SK-N-SH treated with all-trans-retinoic acid at 6 μM for 48 hours (cell line): ENCODE measurements around the gene KIRREL3.

Experiments
- ATAC-seq: fragments of 200-7000 bp; cut with Tn5 transposase; 3 replicates; pipeline ENCODE4 v1.9.1; 2020; ENCODE audit warnings: mild to moderate bottlenecking, moderate library complexity
- ARNTL ChIP-seq: fragments of 450-650 bp; formaldehyde crosslinking; IDR thresholded peaks from 2 replicates; pipeline ENCODE4 v1.5.0; 2020; ENCODE audit warnings: low read depth, mild to moderate bottlenecking, moderate library complexity, borderline replicate concordance
- BACH2 ChIP-seq: fragments of 250-450 bp; sonication (Bioruptor Pico); IDR thresholded peaks from 2 replicates; pipeline ENCODE4 v1.9.0; 2021; ENCODE audit warnings: mild to moderate bottlenecking, borderline replicate concordance
- CSDC2 ChIP-seq: fragments of 250-450 bp; sonication (Bioruptor Pico); IDR thresholded peaks from 2 replicates; pipeline ENCODE4 v1.5.0; 2020; ENCODE audit warnings: mild to moderate bottlenecking, moderate library complexity
- ESRRG ChIP-seq: fragments of 250-450 bp; sonication (Bioruptor Pico); IDR thresholded peaks from 2 replicates; pipeline ENCODE4 v1.6.1; 2021; ENCODE audit warnings: mild to moderate bottlenecking
- GLIS3 ChIP-seq: fragments of 250-450 bp; sonication (Bioruptor Pico); IDR thresholded peaks from 2 replicates; pipeline ENCODE4 v1.5.0; 2020; ENCODE audit warnings: mild to moderate bottlenecking, moderate library complexity
- ISL1 ChIP-seq: fragments of 250-450 bp; sonication (Bioruptor Pico); IDR thresholded peaks from 2 replicates; pipeline ENCODE4 v2.1.2; 2022; ENCODE audit warnings: mild to moderate bottlenecking, moderate library complexity
- PPARA ChIP-seq: fragments of 250-450 bp; sonication (Bioruptor Pico); IDR thresholded peaks from 2 replicates; pipeline ENCODE4 v1.5.0; 2020; ENCODE audit warnings: mild to moderate bottlenecking, borderline replicate concordance
- RARB ChIP-seq: fragments of 250-450 bp; sonication (Bioruptor Pico); IDR thresholded peaks from 2 replicates; pipeline ENCODE4 v1.8.0; 2021; ENCODE audit warnings: mild to moderate bottlenecking, moderate library complexity
- SNAI2 ChIP-seq: fragments of 250-450 bp; sonication (Bioruptor Pico); IDR thresholded peaks from 2 replicates; pipeline ENCODE4 v1.5.0; 2020; ENCODE audit warnings: mild to moderate bottlenecking, moderate library complexity
- TCF4 ChIP-seq: fragments of 250-450 bp; sonication (Bioruptor Pico); IDR thresholded peaks from 2 replicates; pipeline ENCODE4 v1.8.0; 2021; ENCODE audit warnings: mild to moderate bottlenecking, moderate library complexity, borderline replicate concordance
- TOX ChIP-seq: fragments of 250-450 bp; sonication (Bioruptor Pico); IDR thresholded peaks from 2 replicates; pipeline ENCODE4 v1.8.0; 2021; ENCODE audit warnings: mild to moderate bottlenecking, moderate library complexity, borderline replicate concordance
- ZC3H10 ChIP-seq: fragments of 250-450 bp; sonication (Bioruptor Pico); IDR thresholded peaks from 2 replicates; pipeline ENCODE4 v1.5.1; 2021; ENCODE audit warnings: mild to moderate bottlenecking, moderate library complexity
- ZFP30 ChIP-seq: fragments of 450-650 bp; formaldehyde crosslinking; IDR thresholded peaks from 2 replicates; pipeline ENCODE4 v1.5.0; 2022; ENCODE audit warnings: mild to moderate bottlenecking, moderate library complexity
- ZNF565 ChIP-seq: fragments of 450-650 bp; formaldehyde crosslinking; conservative IDR thresholded peaks from 2 replicates; pipeline ENCODE4 v1.5.0; 2020; ENCODE audit warnings: low read depth, mild to moderate bottlenecking, moderate library complexity
- ZNF8 ChIP-seq: fragments of 450-650 bp; formaldehyde crosslinking; IDR thresholded peaks from 2 replicates; pipeline ENCODE4 v1.5.0; 2020; ENCODE audit warnings: mild to moderate bottlenecking, moderate library complexity
- TF ChIP-seq, protein P1 (sequence below): fragments of 250-450 bp; sonication (Bioruptor Pico); IDR thresholded peaks from 2 replicates; pipeline ENCODE4 v1.8.0; 2020; ENCODE audit warnings: mild to moderate bottlenecking, moderate library complexity, borderline replicate concordance
- TF ChIP-seq, protein P2 (sequence below): fragments of 250-450 bp; sonication (Bioruptor Pico); IDR thresholded peaks from 2 replicates; pipeline ENCODE4 v1.5.0; 2020; ENCODE audit warnings: mild to moderate bottlenecking, moderate library complexity
- TF ChIP-seq, protein P3 (sequence below): fragments of 250-450 bp; sonication (Bioruptor Pico); IDR thresholded peaks from 2 replicates; pipeline ENCODE4 v1.5.1; 2021; ENCODE audit warnings: mild to moderate bottlenecking, moderate library complexity
- TF ChIP-seq, protein P4 (sequence below): fragments of 250-450 bp; sonication (Bioruptor Pico); IDR thresholded peaks from 2 replicates; pipeline ENCODE4 v1.5.1; 2020; ENCODE audit warnings: low read depth, mild to moderate bottlenecking, moderate library complexity

The KIRREL3 gene

DNA sequence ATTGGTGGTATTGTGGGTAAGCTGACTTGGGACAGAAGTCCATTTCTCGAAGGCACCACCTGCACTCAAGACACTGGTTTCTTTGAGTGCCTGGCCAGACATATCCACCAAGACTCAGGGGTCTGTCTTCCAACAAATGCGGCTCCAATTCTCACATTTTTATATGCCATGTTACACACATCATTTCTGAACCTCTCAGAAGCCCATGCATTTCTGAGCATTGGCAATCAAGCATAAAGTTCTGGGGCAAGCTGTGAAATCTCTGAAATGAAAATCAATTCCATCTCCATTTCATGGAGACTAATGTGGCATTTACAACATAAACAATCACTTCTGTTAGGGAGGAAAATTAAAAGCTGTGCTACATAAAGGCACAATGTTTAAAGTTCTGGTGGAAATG is 243.7 kb downstream of the KIRREL3 start:
- no peak for ATAC-seq
- TF ChIP-seq, protein P1, sequence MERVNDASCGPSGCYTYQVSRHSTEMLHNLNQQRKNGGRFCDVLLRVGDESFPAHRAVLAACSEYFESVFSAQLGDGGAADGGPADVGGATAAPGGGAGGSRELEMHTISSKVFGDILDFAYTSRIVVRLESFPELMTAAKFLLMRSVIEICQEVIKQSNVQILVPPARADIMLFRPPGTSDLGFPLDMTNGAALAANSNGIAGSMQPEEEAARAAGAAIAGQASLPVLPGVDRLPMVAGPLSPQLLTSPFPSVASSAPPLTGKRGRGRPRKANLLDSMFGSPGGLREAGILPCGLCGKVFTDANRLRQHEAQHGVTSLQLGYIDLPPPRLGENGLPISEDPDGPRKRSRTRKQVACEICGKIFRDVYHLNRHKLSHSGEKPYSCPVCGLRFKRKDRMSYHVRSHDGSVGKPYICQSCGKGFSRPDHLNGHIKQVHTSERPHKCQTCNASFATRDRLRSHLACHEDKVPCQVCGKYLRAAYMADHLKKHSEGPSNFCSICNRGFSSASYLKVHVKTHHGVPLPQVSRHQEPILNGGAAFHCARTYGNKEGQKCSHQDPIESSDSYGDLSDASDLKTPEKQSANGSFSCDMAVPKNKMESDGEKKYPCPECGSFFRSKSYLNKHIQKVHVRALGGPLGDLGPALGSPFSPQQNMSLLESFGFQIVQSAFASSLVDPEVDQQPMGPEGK (CRISPR knock-in tag), result no peak
- TF ChIP-seq ZNF565, result no peak
- no peak for TF ChIP-seq TCF4
- TF ChIP-seq ESRRG (CRISPR knock-in tag), result no peak
- TF ChIP-seq, protein P2, sequence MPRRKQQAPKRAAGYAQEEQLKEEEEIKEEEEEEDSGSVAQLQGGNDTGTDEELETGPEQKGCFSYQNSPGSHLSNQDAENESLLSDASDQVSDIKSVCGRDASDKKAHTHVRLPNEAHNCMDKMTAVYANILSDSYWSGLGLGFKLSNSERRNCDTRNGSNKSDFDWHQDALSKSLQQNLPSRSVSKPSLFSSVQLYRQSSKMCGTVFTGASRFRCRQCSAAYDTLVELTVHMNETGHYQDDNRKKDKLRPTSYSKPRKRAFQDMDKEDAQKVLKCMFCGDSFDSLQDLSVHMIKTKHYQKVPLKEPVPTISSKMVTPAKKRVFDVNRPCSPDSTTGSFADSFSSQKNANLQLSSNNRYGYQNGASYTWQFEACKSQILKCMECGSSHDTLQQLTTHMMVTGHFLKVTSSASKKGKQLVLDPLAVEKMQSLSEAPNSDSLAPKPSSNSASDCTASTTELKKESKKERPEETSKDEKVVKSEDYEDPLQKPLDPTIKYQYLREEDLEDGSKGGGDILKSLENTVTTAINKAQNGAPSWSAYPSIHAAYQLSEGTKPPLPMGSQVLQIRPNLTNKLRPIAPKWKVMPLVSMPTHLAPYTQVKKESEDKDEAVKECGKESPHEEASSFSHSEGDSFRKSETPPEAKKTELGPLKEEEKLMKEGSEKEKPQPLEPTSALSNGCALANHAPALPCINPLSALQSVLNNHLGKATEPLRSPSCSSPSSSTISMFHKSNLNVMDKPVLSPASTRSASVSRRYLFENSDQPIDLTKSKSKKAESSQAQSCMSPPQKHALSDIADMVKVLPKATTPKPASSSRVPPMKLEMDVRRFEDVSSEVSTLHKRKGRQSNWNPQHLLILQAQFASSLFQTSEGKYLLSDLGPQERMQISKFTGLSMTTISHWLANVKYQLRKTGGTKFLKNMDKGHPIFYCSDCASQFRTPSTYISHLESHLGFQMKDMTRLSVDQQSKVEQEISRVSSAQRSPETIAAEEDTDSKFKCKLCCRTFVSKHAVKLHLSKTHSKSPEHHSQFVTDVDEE (CRISPR knock-in tag), result no peak
- TF ChIP-seq GLIS3 (CRISPR knock-in tag), result no peak
- TF ChIP-seq TOX (CRISPR knock-in tag), result no peak
- no peak for TF ChIP-seq BACH2
- TF ChIP-seq ISL1 (CRISPR knock-in tag), result no peak
- TF ChIP-seq CSDC2 (CRISPR knock-in tag), result no peak
- TF ChIP-seq ZC3H10, result no peak
- no peak for TF ChIP-seq ZFP30 (CRISPR knock-in tag)
- TF ChIP-seq, protein P3, sequence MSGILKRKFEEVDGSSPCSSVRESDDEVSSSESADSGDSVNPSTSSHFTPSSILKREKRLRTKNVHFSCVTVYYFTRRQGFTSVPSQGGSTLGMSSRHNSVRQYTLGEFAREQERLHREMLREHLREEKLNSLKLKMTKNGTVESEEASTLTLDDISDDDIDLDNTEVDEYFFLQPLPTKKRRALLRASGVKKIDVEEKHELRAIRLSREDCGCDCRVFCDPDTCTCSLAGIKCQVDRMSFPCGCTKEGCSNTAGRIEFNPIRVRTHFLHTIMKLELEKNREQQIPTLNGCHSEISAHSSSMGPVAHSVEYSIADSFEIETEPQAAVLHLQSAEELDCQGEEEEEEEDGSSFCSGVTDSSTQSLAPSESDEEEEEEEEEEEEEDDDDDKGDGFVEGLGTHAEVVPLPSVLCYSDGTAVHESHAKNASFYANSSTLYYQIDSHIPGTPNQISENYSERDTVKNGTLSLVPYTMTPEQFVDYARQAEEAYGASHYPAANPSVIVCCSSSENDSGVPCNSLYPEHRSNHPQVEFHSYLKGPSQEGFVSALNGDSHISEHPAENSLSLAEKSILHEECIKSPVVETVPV (CRISPR knock-in tag), result no peak
- no peak for TF ChIP-seq ZNF8 (CRISPR knock-in tag)
- TF ChIP-seq RARB, result no peak

DNA sequence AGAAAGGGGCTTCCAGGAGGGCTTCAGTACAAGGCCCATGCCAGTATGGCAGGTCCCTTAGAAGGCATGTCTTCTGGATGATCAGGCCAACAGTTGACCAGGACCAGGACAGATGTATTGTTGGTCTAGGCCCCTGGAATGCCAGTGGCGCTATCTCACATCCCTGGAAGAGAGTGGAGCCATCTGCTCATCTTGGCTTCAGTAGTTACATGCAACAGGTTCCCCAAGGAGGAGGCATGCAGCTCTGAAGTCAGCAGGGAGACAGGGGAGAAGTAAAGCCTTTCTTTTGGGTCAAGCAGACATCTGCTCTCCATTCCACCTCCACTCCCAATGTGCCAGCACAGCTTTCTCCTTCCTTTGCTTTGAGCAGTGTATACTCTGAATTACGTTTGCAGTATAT is 244.1 kb downstream of the KIRREL3 start:
- TF ChIP-seq ZFP30 (CRISPR knock-in tag) (no peak), ARNTL (no peak), ZC3H10 (no peak), PPARA (CRISPR knock-in tag) (no peak)
- TF ChIP-seq, protein P3 (CRISPR knock-in tag), result no peak
- TF ChIP-seq, all 23 proteins: peak for 0
- ATAC-seq, result no peak

DNA sequence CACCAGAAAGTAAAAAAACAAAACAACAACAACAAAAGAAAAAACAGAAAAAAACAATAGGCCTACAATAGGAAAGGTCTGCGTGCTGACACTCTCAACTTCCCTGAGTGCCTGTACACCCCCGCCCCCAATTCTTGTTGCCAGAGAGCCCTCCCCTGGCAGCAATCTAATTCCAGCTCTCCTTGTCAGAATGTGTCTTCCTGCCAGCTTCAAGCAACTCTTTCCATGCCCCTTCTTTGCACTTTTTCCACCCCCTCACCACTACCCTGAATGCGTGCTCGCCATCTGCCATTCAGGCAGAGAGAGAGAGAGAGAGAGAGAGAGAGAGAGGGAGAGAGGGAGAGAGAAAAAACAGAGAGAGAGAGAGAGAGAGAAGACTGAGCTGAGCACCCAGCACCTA is 245.0 kb downstream of the KIRREL3 start:
- no peak for TF ChIP-seq ZNF565
- TF ChIP-seq, protein P4, sequence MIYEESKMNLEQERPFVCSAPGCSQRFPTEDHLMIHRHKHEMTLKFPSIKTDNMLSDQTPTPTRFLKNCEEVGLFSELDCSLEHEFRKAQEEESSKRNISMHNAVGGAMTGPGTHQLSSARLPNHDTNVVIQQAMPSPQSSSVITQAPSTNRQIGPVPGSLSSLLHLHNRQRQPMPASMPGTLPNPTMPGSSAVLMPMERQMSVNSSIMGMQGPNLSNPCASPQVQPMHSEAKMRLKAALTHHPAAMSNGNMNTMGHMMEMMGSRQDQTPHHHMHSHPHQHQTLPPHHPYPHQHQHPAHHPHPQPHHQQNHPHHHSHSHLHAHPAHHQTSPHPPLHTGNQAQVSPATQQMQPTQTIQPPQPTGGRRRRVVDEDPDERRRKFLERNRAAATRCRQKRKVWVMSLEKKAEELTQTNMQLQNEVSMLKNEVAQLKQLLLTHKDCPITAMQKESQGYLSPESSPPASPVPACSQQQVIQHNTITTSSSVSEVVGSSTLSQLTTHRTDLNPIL, result no peak
- no peak for TF ChIP-seq SNAI2 (CRISPR knock-in tag)
- ATAC-seq, result no peak

DNA sequence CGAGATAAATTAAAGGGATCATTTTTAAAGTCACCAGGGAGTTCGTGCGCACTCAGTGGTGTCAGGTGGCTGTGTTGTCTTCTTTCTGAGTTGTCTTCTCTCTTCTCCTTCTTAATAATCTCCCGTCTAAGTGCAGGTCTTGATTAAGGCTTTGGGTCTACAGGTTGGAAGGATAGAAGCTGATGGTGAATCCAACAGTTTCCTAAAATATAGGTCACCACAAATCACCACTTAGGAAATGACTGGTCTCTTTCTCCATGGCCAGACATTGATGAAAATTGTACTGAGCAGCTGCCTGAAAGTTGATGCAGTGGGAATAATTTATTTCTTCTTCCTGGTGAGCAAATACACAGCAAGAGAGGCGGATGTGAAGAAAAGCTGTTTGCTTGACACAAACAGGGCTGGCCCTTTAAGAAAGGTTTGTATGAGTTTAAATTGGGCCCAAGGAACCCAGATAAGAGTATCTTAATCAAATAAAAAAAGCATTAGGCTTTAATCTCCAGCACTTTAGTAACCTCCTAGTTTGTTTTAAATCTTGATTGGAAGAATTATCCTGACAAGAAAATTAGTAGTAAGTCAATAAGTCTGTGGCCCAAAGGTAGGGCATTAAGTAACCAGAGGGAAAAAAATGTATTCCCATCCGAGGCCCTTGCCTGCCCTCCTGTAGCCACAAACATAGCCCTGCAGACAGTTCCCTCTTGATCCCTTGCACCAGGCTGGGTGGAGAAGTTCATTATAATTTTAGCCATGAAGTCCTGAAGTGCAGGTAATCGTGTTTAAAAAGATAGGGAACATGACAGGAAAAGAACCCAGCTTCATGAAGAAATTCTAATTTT is 245.8 kb downstream of the KIRREL3 start:
- TF ChIP-seq ISL1 (CRISPR knock-in tag) (peak; percentile 86), TCF4 (no peak; the same call in 1 of the 2 replicates)
- TF ChIP-seq, protein P4, result no peak
- TF ChIP-seq, protein P2 (CRISPR knock-in tag), result no peak
- peak; percentile 30; the same call in 2 of the 3 replicates for ATAC-seq
